ENCODE results near the gene HS3ST5.
"Not testable (repeated sequence)": the region's sequence is repeated elsewhere in the genome, so short reads cannot be mapped to it uniquely, and the experiment has no call there.

Gene HS3ST5

DNA sequence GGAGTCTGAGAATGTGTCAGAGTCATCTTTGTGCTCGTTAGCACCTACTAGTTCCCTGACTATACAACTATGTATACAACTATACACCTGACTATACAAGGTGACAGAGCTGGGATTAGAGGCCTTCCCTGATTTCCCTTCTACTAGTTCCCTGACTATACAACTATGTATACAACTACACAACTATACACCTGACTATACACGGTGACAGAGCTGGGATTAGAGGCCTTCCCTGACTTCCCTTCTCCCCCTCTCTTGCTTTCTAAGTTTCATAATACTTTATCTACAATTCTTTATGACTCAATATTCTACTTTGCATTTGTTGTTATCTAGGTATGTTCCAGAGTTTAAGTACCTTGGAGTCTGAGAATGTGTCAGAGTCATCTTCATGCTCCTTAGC is 68.0 kb downstream of the HS3ST5 start:
- no peak for DNase-seq

DNA sequence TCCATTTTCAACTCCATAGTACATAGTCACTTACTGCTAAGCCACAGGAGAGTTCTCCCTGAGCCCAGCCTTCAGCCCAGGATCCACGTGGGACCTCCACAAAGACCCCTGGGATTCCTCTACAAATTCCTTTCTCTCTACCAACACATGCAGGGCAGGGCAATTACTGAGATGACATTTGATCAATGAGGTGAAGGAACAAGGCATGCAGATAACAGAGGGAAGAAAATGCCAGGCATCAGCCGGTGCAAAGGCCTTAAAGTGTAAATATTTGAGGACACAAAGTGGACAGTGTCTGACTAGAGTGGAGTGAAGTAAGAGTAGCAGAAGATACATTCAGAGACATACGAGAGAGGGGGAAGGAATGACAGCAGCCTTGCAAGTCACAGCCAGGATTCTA is 70.2 kb downstream of the HS3ST5 start:
- DNase-seq, result no peak

DNA sequence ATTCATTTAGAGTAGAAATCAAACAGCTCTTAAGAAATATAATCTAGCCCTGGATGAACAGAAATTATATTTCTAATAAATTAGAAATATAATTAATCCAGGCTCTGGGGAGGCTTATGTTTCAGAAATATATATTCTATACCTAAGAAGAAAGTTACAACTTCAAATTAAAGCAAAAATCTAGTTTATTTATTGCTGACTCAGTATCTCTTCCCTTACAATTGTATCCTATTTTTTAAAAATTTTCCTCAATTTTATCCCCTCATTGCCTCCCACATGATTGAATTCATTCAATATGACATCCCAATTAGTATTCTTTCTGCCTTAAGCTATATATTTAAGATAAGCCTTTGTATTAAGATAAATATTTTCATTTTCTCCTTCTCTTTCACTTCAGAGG is 71.4 kb downstream of the HS3ST5 start:
- no peak for DNase-seq

DNA sequence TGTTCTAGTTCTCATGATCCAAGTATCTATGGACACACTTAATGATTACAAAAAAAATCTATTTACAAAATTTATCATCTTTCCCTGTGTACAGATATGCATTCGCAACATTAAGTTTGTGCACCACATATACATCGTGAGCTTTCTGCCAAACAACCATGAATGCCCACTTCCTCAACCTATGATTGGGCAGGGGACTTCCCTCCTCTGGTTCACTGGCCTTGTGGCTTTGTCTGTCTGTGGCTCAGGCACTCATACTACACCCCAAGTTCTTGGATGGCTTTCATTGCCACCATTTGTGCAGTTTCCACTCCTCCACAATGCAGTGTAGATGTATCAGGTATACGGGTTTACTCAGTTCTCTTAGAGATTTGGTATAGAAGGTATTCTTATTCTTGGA is 74.9 kb downstream of the HS3ST5 start:
- no peak for DNase-seq

DNA sequence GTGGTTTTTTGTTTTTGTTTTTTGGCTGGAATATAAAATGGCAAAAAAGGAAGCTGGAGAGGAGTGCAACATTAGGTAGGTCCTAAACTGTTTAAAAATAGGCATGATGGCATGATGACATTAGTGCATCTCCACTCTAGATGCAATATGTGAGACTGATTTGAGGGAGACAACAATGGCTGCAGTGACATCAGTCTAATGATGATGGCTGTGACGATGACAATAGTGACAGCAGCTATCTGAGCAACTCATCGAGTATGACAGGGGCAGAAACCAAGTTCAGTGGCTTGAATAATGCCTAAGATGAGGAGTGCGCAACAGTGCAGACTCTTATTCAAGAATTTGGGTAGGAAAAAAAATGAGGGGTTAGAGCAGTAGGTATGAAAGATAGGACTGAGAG is 82.0 kb downstream of the HS3ST5 start:
- DNase-seq, result no peak

DNA sequence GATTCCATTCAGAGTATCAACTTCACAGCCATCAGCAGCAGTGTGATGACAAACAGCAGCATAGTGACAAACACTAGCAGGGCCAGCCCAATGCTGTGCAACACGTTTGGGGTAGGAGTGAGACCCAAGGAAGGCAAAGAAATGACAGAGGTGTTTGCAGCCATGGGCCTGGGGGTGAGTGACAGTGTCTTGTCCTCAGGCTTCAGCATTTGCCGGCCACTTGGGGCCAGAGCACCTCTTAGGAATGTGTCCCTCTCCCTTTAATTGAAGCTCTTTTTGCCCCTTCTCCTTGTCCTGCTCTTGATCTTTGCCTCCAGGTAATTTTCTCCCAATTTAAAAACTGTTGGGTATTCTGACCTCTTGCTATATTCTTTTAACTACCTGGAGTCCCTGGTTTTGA is 84.4 kb downstream of the HS3ST5 start:
- DNase-seq, result no peak

DNA sequence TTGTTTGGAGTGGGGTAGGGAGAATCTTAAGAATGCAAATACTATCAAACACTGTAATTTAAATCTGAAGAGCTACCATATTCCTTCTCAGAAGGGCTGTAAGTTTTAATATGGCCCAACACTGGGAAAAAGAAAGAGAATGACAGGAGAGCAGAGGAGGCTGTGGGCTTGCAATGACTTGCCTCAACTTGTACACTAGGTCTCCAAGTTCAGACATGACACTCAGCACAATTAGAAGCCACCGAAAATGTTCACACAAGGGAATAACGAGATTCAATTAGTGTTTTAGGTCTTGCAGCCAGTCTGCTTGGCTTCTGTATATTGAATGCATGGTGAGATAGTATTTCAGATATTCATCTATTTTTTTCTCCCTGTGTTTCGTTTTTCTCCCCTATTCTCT is 89.4 kb downstream of the HS3ST5 start:
- DNase-seq, result no peak

DNA sequence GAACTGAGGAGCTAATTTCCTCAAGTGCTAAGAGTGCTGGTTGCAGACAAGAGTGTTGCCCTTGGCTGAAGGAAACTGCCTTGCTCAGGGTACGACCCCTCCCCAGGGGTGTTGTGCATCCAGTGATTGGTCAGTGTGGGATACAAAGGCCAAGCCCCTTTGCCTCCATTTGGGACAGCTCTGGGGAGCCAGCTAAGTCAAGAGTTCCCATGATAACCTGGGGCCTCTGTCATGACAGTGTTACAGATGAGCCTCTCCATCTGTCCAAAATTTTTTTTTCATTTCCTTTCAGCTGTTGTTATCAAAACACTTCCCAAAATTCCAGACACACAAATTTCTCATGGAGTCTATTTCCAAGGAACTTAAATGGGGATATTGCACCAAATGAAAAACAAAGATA is 93.3 kb downstream of the HS3ST5 start:
- no peak for DNase-seq

DNA sequence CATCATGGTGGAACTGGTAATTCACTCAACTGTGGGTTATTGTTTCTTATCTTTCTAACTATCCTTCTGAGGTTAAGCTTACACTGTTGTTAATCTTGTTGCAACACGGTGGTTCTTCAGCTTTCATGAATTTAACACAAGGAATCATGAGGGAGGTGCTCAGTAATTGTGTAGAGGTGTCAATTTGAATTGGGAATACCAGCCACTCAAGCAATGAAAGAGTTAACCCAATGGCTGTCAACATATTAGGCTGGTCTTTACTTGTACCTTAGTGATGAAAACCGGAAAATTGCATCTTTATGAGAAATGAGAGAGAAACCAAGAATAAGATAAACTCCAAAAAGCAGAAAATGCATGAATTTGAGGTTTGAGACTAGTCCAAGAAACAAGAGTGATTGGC is 95.7 kb downstream of the HS3ST5 start:
- DNase-seq, result no peak

DNA sequence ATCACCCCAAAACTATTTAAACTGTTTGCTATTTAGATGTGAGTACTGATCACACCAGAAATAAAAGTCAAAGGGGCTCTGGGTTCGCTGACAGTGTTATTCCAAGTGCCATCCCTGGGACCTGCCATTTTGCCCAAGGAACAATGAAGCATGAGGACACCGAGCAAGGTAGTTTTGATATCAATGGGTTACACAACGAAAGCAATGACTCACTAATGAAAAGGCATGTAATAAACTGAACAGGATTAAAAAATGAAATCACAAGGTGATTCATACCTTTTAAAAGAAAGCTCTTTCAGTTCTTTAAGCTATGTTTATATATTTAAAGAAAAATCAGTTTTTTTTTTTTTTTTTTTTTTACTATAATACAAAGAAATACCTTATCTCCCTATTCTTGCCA is 102.0 kb downstream of the HS3ST5 start:
- no peak for DNase-seq

DNA sequence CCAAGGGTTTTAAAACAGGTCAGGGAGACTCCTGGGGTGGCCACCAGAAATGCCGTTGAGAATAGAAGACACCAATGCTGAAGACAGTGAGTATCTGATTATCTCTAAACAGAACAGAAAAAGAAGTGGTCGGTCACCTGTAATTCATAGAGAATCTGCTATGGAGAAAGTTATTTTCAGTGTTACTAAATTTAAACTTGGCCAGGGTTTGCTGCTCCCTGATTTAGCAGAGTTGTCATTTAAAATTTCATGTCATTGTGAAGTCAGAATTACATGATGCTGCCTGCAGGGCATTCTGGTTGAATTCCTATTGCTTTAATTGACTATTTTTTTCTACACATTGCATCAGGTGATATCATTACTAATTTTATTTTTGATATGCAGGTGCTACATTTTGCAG is 114.1 kb downstream of the HS3ST5 start:
- DNase-seq, result no peak

DNA sequence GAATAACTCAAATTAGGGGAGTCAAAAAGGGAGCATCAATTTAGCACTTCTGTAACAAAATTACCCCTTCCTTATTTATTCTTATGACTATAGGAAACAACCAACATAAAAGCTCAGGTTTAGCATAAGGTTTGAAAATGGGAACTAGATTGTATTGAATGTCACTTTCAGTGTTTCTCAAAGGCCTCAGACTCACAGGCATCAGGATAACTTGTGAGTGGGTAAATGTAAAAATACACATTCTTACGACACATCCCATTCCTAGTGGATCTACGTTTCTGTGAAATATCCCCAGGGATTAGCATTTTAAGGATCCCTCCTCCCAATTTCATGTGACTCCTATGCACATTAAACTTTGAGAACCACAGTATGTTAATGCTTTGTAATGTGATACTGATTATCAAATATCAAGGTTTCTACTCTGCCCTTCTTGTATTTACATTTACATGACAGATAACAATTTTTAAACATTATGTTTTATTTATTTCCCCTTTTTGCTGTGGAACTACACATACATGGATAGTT is 114.8 kb downstream of the HS3ST5 start:
- no peak for DNase-seq

DNA sequence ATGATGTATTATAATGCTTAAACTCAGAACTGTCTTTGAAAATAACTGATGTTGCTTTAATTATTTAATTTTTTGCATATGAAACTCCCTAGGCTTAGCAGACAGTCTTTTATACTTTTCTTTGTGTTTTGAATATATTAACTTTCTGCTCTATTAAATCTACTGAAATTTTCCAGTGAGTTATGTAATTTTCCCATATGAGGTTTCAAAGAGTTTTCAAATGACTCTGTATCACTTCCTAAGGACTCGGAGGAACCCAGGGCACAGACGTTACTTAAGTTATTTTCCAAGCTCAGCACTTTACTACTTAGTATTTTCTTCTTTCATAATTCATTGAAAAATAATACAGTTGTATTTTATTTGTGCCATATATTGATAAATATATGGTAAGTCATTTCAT is 122.6 kb downstream of the HS3ST5 start:
- no peak for DNase-seq

DNA sequence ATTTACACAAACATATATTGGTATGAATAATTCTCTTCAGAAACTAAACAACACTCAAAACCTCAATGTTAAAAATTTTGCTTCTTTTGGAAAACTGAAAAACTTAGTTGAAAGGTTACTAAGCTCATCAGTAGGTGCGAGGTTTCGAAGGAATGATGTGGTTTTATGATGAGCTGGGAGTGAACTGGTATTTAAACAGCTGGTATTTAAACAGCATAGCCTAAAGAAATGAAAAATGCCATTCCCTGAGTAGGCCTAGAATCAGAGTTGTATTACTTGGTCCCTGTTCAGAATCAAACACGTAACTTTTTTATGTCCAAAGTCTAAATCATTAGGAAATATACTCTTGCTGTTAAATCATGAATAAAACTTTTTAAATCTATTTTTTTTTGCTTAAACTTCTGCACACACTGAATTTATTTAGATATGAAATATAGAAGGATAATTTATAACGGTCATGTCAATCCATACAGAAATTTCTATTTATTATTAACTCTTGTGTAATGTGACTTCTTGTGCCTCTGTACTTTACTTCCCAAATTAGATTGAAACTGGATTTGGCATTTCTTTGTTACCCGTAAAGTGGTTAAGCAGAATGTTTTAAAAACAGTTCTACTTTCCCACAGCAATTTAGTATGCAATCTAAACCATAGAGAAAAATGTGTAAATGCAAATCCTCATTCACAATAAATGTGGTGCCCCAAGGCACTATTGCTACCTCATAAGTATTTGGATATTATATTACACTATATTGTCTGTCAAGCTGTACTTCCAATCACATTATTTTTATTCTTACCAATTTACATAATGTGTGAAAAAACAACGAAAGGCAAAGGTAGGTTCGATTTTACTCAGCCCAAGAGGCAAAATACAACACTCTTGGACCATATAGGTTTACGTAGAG is 124.1 kb downstream of the HS3ST5 start:
- DNase-seq, result no peak

DNA sequence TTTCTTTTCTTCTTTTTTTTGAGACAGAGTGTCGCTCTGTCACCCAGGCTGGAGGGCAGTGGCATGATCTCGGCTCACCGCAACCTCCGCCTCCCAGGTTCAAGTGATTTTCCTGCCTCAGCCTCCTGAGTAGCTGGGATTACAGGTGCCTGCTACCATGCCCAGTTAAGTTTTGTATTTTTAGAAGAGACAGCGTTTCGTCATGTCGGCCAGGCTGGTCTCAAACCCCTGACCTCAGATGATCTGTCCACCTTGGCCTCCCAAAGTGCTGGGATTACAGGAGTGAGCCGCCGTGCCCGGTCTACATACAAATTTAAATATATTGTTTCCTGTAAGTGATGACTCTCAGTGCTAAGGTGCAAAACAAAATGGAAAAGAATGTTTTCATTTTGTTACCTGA is 124.8 kb downstream of the HS3ST5 start:
- not testable (repeated sequence) for DNase-seq

DNA sequence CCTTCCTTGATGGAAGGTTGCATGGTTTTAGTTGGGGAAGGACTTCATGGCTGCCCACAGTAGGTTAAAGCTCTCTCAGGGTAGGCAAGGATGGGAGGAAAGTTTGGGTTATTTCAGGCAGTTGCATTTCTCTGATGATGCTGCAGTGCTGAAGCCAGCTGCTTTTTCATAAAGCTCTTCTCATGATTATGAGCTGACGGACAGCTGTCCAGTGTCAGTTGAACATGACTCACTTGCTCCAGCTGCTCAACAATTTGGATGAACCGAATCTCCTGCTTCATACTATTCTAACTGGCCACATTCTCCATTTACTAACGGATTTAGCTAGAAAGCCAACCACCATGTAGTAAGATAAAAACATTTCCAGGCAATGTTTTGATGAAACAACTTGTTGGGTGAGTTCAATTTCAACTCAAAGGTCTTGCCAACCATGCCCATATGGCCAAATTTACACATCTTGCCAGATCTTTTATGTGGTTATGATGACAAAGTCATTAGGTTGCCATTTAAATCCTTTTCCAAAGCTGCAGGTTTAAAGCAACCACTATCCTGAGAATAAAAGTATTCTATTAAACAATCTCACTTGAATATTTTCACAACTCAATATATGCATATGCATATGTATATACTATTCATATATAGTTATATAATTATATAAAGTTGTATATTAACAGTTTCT is 125.9 kb downstream of the HS3ST5 start:
- no peak for DNase-seq

DNA sequence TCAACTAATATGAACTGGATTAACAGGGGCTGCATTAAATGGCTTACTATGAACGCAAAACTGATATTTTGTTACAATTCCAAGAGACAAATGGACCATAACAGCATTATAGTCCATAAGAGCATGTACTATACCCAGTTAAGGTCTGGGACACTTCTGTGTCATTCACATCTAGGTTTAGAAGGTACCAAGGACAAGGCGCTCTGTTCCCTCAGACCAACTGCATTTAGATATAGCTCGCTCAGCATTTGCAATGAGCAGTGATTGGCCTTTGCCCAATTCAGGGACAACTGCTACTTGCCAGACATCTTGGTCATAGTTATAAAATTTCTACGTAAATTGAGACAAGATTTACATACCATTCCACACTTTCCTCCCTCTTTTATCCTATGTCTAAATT is 132.4 kb downstream of the HS3ST5 start:
- no peak for DNase-seq

DNA sequence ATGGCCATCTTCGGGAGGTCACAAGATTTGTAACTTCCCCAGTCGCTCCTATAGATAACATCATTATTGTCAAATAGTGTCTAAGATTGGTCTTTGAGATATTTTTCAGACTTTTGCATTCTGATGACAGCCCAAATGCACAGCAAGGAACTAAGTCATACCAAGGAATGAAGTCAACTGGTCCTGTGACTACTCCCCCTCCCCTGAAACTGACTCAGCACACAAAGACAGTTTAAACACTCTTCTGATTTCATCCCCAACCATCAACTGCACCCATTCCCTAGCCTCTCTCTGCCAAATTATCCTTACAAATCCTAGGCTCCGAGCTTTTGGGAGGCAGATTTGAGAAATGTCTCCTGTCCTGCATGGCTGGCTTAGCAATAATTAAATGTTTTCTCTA is 139.4 kb downstream of the HS3ST5 start:
- DNase-seq, result no peak

DNA sequence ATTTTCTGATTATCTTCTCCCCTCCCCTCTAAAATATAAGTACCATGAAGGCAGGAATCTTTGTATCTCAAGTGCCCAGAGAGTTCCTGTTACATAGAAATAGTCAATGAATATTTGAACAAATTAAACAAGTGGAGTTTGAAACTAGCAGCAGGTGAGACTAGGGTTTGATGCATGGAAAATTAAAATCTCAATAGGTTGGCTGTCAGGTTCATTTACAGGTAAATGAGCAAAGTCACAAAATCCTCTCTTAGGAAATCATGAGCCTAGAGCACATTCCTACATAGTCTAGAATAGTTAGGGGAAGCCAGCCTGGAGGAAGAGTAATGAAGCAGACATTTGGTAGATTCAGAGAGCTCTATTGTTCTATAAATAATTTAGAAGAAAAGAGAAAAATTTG is 140.4 kb downstream of the HS3ST5 start:
- no peak for DNase-seq

DNA sequence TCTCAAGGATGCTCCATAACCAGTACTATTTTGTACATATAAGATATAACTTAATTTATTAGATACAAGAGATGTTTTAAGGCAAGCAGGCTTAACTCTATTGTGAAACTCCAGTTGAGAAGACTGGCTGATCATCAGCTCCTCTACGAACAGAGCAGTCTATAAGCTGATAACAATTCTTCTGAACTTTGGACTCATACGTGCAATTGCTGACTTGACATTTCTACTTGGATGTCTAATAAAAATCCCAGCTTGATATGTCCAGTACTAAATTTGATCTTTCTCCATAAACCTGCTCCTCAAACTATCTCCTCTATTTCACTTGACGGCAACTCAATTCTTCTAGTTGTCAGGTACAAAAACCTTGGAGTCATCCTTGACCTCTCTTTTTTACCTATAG is 141.9 kb downstream of the HS3ST5 start:
- no peak for DNase-seq

DNA sequence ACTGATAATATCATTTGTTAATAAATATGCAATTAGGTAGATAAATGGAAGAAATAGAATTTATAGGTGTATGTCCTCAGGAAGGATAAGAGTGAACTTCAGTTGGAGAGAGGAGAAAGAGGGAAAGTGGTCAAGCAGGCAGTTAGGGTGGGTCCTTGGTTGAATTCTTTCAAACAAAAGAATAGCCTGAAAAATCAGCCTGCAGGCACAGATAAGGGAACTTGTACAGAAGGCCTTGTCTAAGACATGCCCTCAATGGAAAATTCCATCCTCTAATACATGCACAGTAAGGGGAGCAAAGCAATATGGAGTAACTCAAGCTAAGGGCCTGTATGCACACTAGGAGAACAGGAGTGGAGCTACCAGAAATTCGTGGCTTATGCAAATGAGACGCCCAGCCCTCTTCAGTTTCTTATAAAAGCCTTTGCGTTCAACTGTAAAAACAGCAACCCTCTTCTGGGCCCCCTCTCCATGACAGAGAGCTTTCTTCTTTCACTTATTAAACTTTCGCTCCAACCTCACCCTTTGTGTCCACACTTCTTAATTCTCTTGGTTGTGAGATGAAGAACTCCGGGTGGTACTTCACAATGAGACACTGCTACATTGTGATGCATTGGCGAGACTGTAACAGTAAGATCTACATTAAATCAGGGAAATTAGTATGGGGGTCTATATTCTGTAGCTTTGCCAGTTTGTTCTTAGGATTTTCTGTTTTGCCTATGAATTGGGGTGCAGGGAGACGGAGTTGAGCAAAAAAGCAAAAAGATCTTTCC is 147.0 kb downstream of the HS3ST5 start:
- peak; percentile 72 for DNase-seq

DNA sequence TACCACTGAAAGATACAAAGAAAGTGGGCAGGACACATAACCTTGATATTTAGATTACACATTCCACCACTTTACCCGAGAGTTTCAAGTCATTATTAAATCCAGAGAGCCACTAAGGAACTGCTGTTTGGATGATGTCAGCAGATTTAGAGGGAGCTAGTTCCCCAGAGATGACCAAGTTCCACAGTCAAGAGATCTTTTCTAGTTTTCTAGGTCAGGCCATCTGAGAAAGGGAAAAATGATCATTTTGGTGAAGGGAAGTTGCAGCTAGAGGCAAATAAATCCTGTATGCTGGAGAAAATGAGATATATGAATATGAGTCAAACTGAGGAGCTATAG is 147.8 kb downstream of the HS3ST5 start:
- DNase-seq, result no peak

DNA sequence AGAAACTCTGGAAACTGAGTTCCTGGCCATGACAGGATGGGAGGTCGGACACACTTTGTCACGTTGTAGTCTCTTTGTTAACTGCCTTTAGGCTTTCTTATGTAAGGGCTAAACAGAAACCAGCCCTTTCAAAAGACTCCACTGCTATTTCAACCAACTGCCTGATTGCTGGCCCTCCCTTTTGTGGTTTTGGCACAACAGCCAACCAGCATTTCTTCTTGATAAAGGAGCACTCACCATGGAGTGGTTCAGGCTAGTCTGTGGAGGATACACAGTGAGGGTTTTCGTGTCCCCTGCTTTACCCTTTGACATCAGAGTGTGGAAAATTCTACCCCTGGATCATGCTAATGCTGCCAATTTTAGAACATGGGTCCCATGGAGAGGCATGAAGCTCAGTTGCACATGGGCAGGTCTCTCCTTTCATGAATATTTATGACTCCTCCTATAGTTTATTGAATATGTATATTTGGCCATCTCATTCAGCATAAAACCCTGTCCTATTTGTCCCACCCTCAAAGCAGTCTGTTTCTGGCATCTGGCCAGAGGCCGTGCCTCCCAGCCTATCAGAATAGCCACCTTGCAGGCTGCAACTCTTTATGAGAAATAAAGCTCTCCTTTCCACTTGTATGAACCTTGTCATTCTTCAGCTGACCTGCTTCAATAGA is 148.3 kb downstream of the HS3ST5 start:
- DNase-seq, result peak; percentile 88
